K562 (cell line): ENCODE data around the gene OR4K14. TPM values are rescaled to one million over a fixed set of nuclear protein-coding genes. Genes with fewer than 3 reads are reported as not detected.

ENCODE experiments used
- ATAC-seq: fragments of 200-7000 bp; cut with Tn5 transposase; 3 replicates; pipeline ENCODE4 v1.9.1; 2020; ENCODE audit warnings: moderate library complexity
- BruUV-seq: library from RNA; stranded (reverse); fragments of 400-500 nt; replicated peaks from 2 replicates; lab custom pipeline; 2021; lab: Mats Ljungman, UMichigan
- CTCF ChIA-PET: fragments of 300-600 bp; formaldehyde crosslinking; extraction: SDS; loops from one replicate; lab custom pipeline; 2021; ENCODE audit warnings: low intra/inter-chr PET ratio; lab: Yijun Ruan, JAX
- POLR2A ChIA-PET: fragments of 300-600, 350-650 bp; sonication (Branson Sonifier 250); formaldehyde crosslinking; extraction: SDS; loops from one replicate; lab custom pipeline; 2021; ENCODE audit warnings: antibody characterized with exemption, inconsistent platforms; lab: Yijun Ruan, JAX
- DNase-seq, 4 experiments: peaks; one replicate each; pipeline versions ENCODE4 v3.0.0 to v3.0.0-alpha.2; 2011 to 2018; ENCODE audit warnings: low spot score in 3 of 4, mixed read lengths in 3 of 4; ENCODE audit errors: extremely low read depth in 1 of 4
- FAIRE-seq: peaks from 2 replicates; lab custom pipeline; 2011; peaks lifted over from hg19 to GRCh38; lab: Jason Lieb, UNC
- H2AFZ ChIP-seq: 2 replicates; pipeline ENCODE4 v1.6.0; 2011; ENCODE audit warnings: low read depth, low read length, control low read depth, inconsistent platforms
- H3K27ac ChIP-seq: fragments of 200-600 bp; 3 replicates; pipeline ENCODE4 v1.8.0; 2011; ENCODE audit warnings: low read depth, mild to moderate bottlenecking, control low read depth, inconsistent platforms, low read length, moderate library complexity, mixed read lengths; ENCODE audit errors: extremely low read depth
- H3K27me3 ChIP-seq, 2 experiments: fragments of 300-600 bp in 1 of 2; 2 replicates in 1 of 2; 3 replicates in 1 of 2; pipeline versions ENCODE4 v1.6.0 to v1.8.0; 2011; ENCODE audit warnings: inconsistent platforms in 2 of 2, low read length in 2 of 2, mild to moderate bottlenecking in 1 of 2, mixed read lengths in 1 of 2, moderate library complexity in 1 of 2; ENCODE audit not compliant: control insufficient read depth in 2 of 2, insufficient read depth in 2 of 2
- H3K36me3 ChIP-seq: fragments of 300-600 bp; 3 replicates; pipeline ENCODE4 v1.8.0; 2011; ENCODE audit warnings: mild to moderate bottlenecking, low read length, inconsistent platforms; ENCODE audit not compliant: control insufficient read depth, insufficient read depth
- H3K4me1 ChIP-seq, 2 experiments: fragments of 200-600 bp in 1 of 2; replicated peaks in 1 of 2; 2 replicates in 1 of 2; 3 replicates in 1 of 2; pipeline versions ENCODE4 v1.5.1 to v1.8.0; 2011; ENCODE audit warnings: inconsistent platforms in 2 of 2, low read length in 2 of 2, mild to moderate bottlenecking in 1 of 2, mixed read lengths in 1 of 2, moderate library complexity in 1 of 2; ENCODE audit not compliant: control insufficient read depth in 2 of 2, insufficient read depth in 2 of 2
- H3K4me2 ChIP-seq: 2 replicates; pipeline ENCODE4 v1.6.1; 2011; ENCODE audit warnings: low read length, control low read depth, inconsistent platforms, mixed read lengths; ENCODE audit not compliant: insufficient read depth
- H3K4me3 ChIP-seq: fragments of 200-600 bp; sonication (generic), shearing (Covaris generic); 2 replicates; pipeline ENCODE4 v1.5.1; 2016; ENCODE audit warnings: control low read depth, inconsistent platforms
- H3K79me2 ChIP-seq: fragments of 200-600 bp; 3 replicates; pipeline ENCODE4 v1.8.0; 2011; ENCODE audit warnings: low read length, inconsistent platforms; ENCODE audit not compliant: control insufficient read depth, insufficient read depth
- H3K9ac ChIP-seq, 2 experiments: 2 replicates each; pipeline versions ENCODE4 v1.6.0 to v1.6.1; 2011; ENCODE audit warnings: low read depth in 2 of 2, low read length in 2 of 2, control low read depth in 1 of 2, inconsistent platforms in 1 of 2, mild to moderate bottlenecking in 1 of 2, mixed read lengths in 1 of 2; ENCODE audit not compliant: insufficient read depth in 1 of 2
- H3K9me1 ChIP-seq: one replicate; pipeline ENCODE4 v1.6.0; 2011; ENCODE audit warnings: inconsistent platforms, mild to moderate bottlenecking, low read length, moderate library complexity; ENCODE audit not compliant: control insufficient read depth, insufficient read depth
- H3K9me3 ChIP-seq: replicated peaks from 2 replicates; pipeline ENCODE4 v1.5.1; 2011; ENCODE audit warnings: low read depth, low read length, inconsistent platforms; ENCODE audit not compliant: control insufficient read depth, insufficient read depth
- H4K20me1 ChIP-seq: replicated peaks from 2 replicates; pipeline ENCODE4 v1.6.1; 2011; ENCODE audit warnings: low read length, inconsistent platforms, mixed read lengths; ENCODE audit not compliant: control insufficient read depth, insufficient read depth
- ATF6 ChIP-seq: sonication (generic); formaldehyde crosslinking; IDR thresholded peaks from 2 replicates; pipeline ENCODE4 v1.4.0; 2020; ENCODE audit warnings: mild to moderate bottlenecking, missing genetic modification reagents
- ETV5 ChIP-seq: sonication (generic); formaldehyde crosslinking; IDR thresholded peaks from 2 replicates; pipeline ENCODE4 v1.4.0; 2020; ENCODE audit warnings: low read depth, mild to moderate bottlenecking, missing genetic modification reagents
- FOXM1 ChIP-seq, 2 experiments: fragments of 450-650 bp in 1 of 2; sonication (generic) in 1 of 2; formaldehyde crosslinking in 1 of 2; IDR thresholded peaks; 2 replicates each; pipeline versions ENCODE4 v1.6.1 to v1.9.0; 2017 to 2022; ENCODE audit warnings: low read depth in 2 of 2, mild to moderate bottlenecking in 2 of 2, missing genetic modification reagents in 1 of 2, moderate library complexity in 1 of 2
- KLF16 ChIP-seq: IDR thresholded peaks from 2 replicates; pipeline ENCODE4 v1.6.1; 2016; ENCODE audit warnings: antibody characterized with exemption
- MEF2D ChIP-seq: conservative IDR thresholded peaks from 2 replicates; pipeline ENCODE4 v1.6.1; 2016; ENCODE audit warnings: low read depth, missing genetic modification characterization, missing compliant biosample characterization
- TFAP4 ChIP-seq: sonication (generic); formaldehyde crosslinking; IDR thresholded peaks from 2 replicates; pipeline ENCODE4 v1.8.0; 2022; ENCODE audit warnings: missing genetic modification reagents, mild to moderate bottlenecking, moderate library complexity, borderline replicate concordance
- THAP12 ChIP-seq: fragments of 250-450 bp; sonication (Bioruptor Pico); IDR thresholded peaks from 2 replicates; pipeline ENCODE4 v1.9.0; 2021; ENCODE audit warnings: mild to moderate bottlenecking, inconsistent platforms
- TRIM24 ChIP-seq, 2 experiments: fragments of 450-650 bp; IDR thresholded peaks; 2 replicates each; pipeline ENCODE4 v1.6.1; 2016
- ZBTB12 ChIP-seq: fragments of 250-450 bp; sonication (Bioruptor Pico); IDR thresholded peaks from 2 replicates; pipeline ENCODE4 v1.4.0; 2020
- ZNF274 ChIP-seq: IDR thresholded peaks from 2 replicates; pipeline ENCODE4 v1.6.1; 2011; ENCODE audit warnings: low read depth, mild to moderate bottlenecking, low read length, moderate library complexity, borderline replicate concordance
- WGBS: fragments of 100-300 bp; shearing (Covaris generic); methylation state at CpG from one replicate; pipeline ENCODE4 v1.1.6; 2016; ENCODE audit warnings: low coverage, mixed read lengths; ENCODE audit not compliant: insufficient coverage; ENCODE audit errors: missing lambda C conversion rate; 5-methylcytosine and 5-hydroxymethylcytosine counted together
- in situ Hi-C: fragments of 300-500 bp; cut with MboI; formaldehyde crosslinking; loops from 4 replicates; pipeline ENCODE4 v1.15.0; 2018; ENCODE audit warnings: inconsistent platforms, mixed read lengths
- intact Hi-C: fragments of 100-400 bp; cut with micrococcal nuclease; formaldehyde crosslinking; loops from 2 replicates; pipeline ENCODE4 v1.14.2; 2022
- polyA plus RNA-seq, 8 experiments: library from polyadenylated mRNA; depleted of rRNA in 4 of 8; stranded (reverse) in 5 of 8; unstranded in 3 of 8; fragments of >200 nt; fragmentation: Nextera tagmentation in 2 of 8; fragmentation: Illumina TruSeq in 1 of 8; extraction: Ambion mirVana in 2 of 8; extraction: Trizol in 1 of 8; gene quantifications; 2 replicates each; pipeline versions ENCODE4 v1.2.1 to v1.2.3, GENCODE V29; 2011 to 2014; ENCODE audit warnings: inconsistent platforms in 1 of 8, missing spikeins in 1 of 8
- total RNA-seq, 7 experiments: library from RNA; depleted of rRNA in 6 of 7; stranded (reverse); fragments of >200 nt in 6 of 7; fragmentation: Illumina TruSeq in 2 of 7; extraction: Trizol in 2 of 7; gene quantifications; 2 replicates each; pipeline versions ENCODE4 v1.2.1 to v1.2.3, GENCODE V29; 2011 to 2021; ENCODE audit warnings: low replicate concordance in 1 of 7

OR4K14 gene
- total and polyA plus RNA-seq, 9 of the 15 experiments (the other 6 are each of a cell fraction or from before 2014, with no cell fraction given), result not detected

- TF ChIP-seq MEF2D (no peak), KLF16 (no peak), THAP12 (no peak)
These were observed 16.8 kb upstream of the OR4K14 start, which contains the start of gene OR4K13 (continued) for GRCh38 chr14:20035938-20036337.

- ChIA-PET CTCF (no interaction called here), POLR2A (no interaction called here)
- H3K79me2 ChIP-seq, result no peaks in the 10 kb centered on the region
- intact Hi-C loops (no loop called here), in situ Hi-C loops (no loop called here)
- no peak overlapping the region for H3K27ac ChIP-seq
- no TSS peak for BruUV-seq
- no peaks in the 10 kb centered on the region for H3K4me1 ChIP-seq
- TF ChIP-seq FOXM1 (IDR thresholded peaks at IDR 0.05; ENCODE audit: low read depth), result no peak
- no peak for TF ChIP-seq FOXM1 (CRISPR knock-in tag; IDR thresholded peaks at IDR 0.05; ENCODE audit: low read depth)
- TF ChIP-seq ETV5 (CRISPR knock-in tag), result no peak
- TF ChIP-seq TRIM24 (IDR thresholded peaks at IDR 0.05), result no peak
- TF ChIP-seq ZBTB12 (CRISPR knock-in tag), result no peak
- no peak for TF ChIP-seq ATF6 (CRISPR knock-in tag)
- no peak for TF ChIP-seq ZNF274
- no peak for TF ChIP-seq TFAP4 (CRISPR knock-in tag)
- no peak overlapping the region for H3K4me2 ChIP-seq
- no peak for ATAC-seq
- no peak overlapping the region for H2AFZ ChIP-seq
- no peak overlapping the region for H3K9ac ChIP-seq
- no peaks in the 10 kb centered on the region for H4K20me1 ChIP-seq
- no peak for FAIRE-seq
- no peaks in the 10 kb centered on the region for H3K36me3 ChIP-seq
- no peak overlapping the region for H3K4me3 ChIP-seq
- H3K9me1 ChIP-seq, result no peaks in the 10 kb centered on the region
- H3K9me3 ChIP-seq, result no peaks in the 10 kb centered on the region
- 72% methylated on average over 2 of the region's 3 CpGs for WGBS
- H3K27me3 ChIP-seq, result no peaks in the 10 kb centered on the region
- no peak for DNase-seq
These were observed 16.3 kb upstream of the OR4K14 start for GRCh38 chr14:20035449-20035848.
